Stimulated activated CD4-positive, alpha-beta T cell treated with anti-CD3 and anti-CD28 coated beads, Interleukin-2, amount 100 ng/mL, for 24 hours (primary cell): ENCODE results near the gene GPRASP3.
"Not testable (repeated sequence)": the region's sequence is repeated elsewhere in the genome, so short reads cannot be mapped to it uniquely, and the experiment has no call there.

Experiments used
- DNase-seq, 2 donors: peaks; one replicate each; pipeline ENCODE4 v3.0.0-alpha.2; 2020

Gene GPRASP3

GRCh38 chrX:102720237-102721168, at the start of gene GPRASP3:
Gene GPRASP3 (plus strand): TSS chrX:102720743. CDS start chrX:102748996, 28,253 bp downstream.
- peak; percentile 72 to 77 for DNase-seq

- no peak for DNase-seq
Observed at GRCh38 chrX:102672856-102673255, 47.7 kb upstream of the GPRASP3 start.

GRCh38 chrX:102677479-102677878, 43.1 kb upstream of the GPRASP3 start:
- not testable (repeated sequence) for DNase-seq

GRCh38 chrX:102684772-102685520, 35.6 kb upstream of the GPRASP3 start:
- DNase-seq: no peak

GRCh38 chrX:102694749-102695148, 25.8 kb upstream of the GPRASP3 start:
- DNase-seq: no peak

GRCh38 chrX:102696306-102696705, 24.2 kb upstream of the GPRASP3 start:
- no peak for DNase-seq

- no peak for DNase-seq
Observed at GRCh38 chrX:102697494-102697893, 23.0 kb upstream of the GPRASP3 start.

GRCh38 chrX:102708900-102709299, 11.6 kb upstream of the GPRASP3 start:
- no peak for DNase-seq

GRCh38 chrX:102711872-102712215, 8.7 kb upstream of the GPRASP3 start:
- DNase-seq: no peak

- peak; percentile 19 to 36 for DNase-seq
Observed at GRCh38 chrX:102712216-102712966, 8.2 kb upstream of the GPRASP3 start, which contains the start of gene GPRASP2. Gene GPRASP2 (plus strand): TSS chrX:102712448. CDS start chrX:102714870, 2,422 bp downstream.

- peak in 1 of 2 donors; percentile 1 for DNase-seq
Observed at GRCh38 chrX:102712981-102713625, 7.4 kb upstream of the GPRASP3 start.

GRCh38 chrX:102714994-102715393, 5.5 kb upstream of the GPRASP3 start:
- no peak for DNase-seq

GRCh38 chrX:102715967-102716366, 4.6 kb upstream of the GPRASP3 start:
- DNase-seq: no peak

- DNase-seq: not testable (repeated sequence)
Observed at GRCh38 chrX:102721169-102721506, 595 bp downstream of the GPRASP3 start.

- no peak for DNase-seq
Observed at GRCh38 chrX:102723456-102723855, 2.9 kb downstream of the GPRASP3 start.

GRCh38 chrX:102727761-102728160, 7.2 kb downstream of the GPRASP3 start:
- DNase-seq: no peak

GRCh38 chrX:102728646-102729045, 8.1 kb downstream of the GPRASP3 start:
- no peak for DNase-seq

GRCh38 chrX:102739657-102740056, 19.1 kb downstream of the GPRASP3 start:
- no peak for DNase-seq

- DNase-seq: no peak
Observed at GRCh38 chrX:102744307-102744706, 23.8 kb downstream of the GPRASP3 start.

- DNase-seq: no peak
Observed at GRCh38 chrX:102745513-102745856, 24.9 kb downstream of the GPRASP3 start.

- peak; percentile 21 to 29 for DNase-seq
Observed at GRCh38 chrX:102745857-102746584, 25.5 kb downstream of the GPRASP3 start.

GRCh38 chrX:102765217-102765616, 44.7 kb downstream of the GPRASP3 start:
- DNase-seq: no peak
